ENCODE data around the gene ITPR3. TPM values are rescaled to one million over a fixed set of nuclear protein-coding genes. Genes with fewer than 3 reads are reported as not detected.

Gene ITPR3
- polyA plus RNA-seq, 1 donor (not counting 4 experiments of a cell fraction or from before 2014, with no cell fraction given): 43.3 TPM

DNA sequence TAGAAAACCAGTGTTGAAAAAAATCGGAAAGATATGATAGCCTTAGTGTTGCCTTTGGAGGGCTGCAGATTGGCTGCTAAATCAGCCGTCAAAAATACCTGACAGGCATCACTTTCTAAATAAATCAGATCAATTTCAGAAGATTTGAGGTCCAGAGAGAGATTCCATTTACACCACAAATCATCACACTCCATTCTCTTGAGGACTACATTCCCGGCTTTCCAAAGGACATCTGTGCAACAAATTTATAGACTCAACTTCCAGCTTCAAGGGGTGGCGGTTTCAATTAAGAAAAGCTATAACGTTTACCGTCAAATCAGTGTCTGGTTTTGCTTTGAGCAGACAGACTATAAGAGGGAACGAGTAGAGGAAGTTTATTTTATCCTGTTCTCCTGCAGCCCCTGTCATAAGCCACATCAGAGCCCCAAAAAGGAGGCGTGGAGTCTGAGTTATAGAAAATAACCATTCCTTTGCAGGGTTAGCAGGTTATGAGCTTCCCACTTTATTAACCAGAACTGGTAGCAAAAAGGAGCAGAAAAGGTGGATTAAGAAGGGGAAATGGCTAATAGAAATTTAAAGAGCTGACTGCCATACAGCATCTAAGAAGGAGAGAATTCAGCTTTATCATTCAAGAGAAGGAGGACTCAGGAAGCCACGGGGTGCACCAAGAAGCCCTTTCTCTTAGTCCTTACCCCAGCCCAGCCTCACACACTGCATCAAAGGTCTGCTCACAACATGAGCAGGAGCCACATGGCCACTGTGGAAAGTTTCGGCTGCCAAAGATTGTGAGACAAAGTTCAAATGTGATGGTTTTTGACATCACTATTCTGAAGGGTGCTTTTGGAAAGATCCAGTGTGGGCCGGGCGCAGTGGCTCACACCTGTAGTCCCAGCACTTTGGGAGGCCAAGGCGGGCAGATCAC, 103.2 kb downstream of the ITPR3 start:
- H3K4me1 ChIP-seq (ENCODE audit: control insufficient read depth, extremely low read depth, insufficient read depth, low read length): peaks cover 2% of the 10 kb centered on the region
- H3K27ac ChIP-seq (ENCODE audit: control insufficient read depth, insufficient read depth, low read length): no peak overlapping the region
- H3K9me1 ChIP-seq (ENCODE audit: control insufficient read depth, extremely low read depth, insufficient read depth, low read length): no peaks in the 10 kb centered on the region
- no peaks in the 10 kb centered on the region for H3K36me3 ChIP-seq (ENCODE audit: control insufficient read depth in 2 of 2, extremely low read depth in 1 of 2, insufficient read depth in 2 of 2, low read length in 2 of 2)
- no peak overlapping the region for H3K4me2 ChIP-seq (ENCODE audit: control insufficient read depth, extremely low read depth, insufficient read depth, low read depth, low read length)
- H3K9ac ChIP-seq (ENCODE audit: control insufficient read depth, extremely low read depth, insufficient read depth, low read length): no peak overlapping the region
- no peak for DNase-seq (ENCODE audit: low read depth, low spot score)
- TF ChIP-seq, protein P1, sequence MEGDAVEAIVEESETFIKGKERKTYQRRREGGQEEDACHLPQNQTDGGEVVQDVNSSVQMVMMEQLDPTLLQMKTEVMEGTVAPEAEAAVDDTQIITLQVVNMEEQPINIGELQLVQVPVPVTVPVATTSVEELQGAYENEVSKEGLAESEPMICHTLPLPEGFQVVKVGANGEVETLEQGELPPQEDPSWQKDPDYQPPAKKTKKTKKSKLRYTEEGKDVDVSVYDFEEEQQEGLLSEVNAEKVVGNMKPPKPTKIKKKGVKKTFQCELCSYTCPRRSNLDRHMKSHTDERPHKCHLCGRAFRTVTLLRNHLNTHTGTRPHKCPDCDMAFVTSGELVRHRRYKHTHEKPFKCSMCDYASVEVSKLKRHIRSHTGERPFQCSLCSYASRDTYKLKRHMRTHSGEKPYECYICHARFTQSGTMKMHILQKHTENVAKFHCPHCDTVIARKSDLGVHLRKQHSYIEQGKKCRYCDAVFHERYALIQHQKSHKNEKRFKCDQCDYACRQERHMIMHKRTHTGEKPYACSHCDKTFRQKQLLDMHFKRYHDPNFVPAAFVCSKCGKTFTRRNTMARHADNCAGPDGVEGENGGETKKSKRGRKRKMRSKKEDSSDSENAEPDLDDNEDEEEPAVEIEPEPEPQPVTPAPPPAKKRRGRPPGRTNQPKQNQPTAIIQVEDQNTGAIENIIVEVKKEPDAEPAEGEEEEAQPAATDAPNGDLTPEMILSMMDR (optimal IDR thresholded peaks at IDR 0.05 in 1 of 3, IDR thresholded peaks at IDR 0.05 in 1 of 3, conservative IDR thresholded peaks at IDR 0.05 in 1 of 3; ENCODE audit: extremely low read depth in 1 of 3, insufficient read depth in 2 of 3, low read length in 3 of 3): no peak
- TF ChIP-seq EZH2 (IDR thresholded peaks at IDR 0.05; ENCODE audit: low read length): no peak
- dilution Hi-C loops (cut with MboI; ENCODE audit: extremely low pct_ligation_motif_present, low sequenced_read_pairs): no loop called here
- H3K79me2 ChIP-seq (ENCODE audit: control insufficient read depth, insufficient read depth, low read length): no peaks in the 10 kb centered on the region
- peaks cover 30% of the 10 kb centered on the region for H3K27me3 ChIP-seq (ENCODE audit: control insufficient read depth, extremely low read depth, insufficient read depth, low read length)
- no peak for FAIRE-seq
- H3K9me3 ChIP-seq (ENCODE audit: control insufficient read depth, low read depth, low read length): no peaks in the 10 kb centered on the region
- no peaks in the 10 kb centered on the region for H4K20me1 ChIP-seq (ENCODE audit: control insufficient read depth, extremely low read depth, insufficient read depth, low read length)
- no peak overlapping the region for H3K4me3 ChIP-seq (ENCODE audit: control insufficient read depth in 2 of 3, extremely low read depth in 1 of 3, insufficient read depth in 2 of 3, low read depth in 1 of 3, low read length in 3 of 3)
- no peak overlapping the region for H2AFZ ChIP-seq (ENCODE audit: control insufficient read depth, low read length)

DNA sequence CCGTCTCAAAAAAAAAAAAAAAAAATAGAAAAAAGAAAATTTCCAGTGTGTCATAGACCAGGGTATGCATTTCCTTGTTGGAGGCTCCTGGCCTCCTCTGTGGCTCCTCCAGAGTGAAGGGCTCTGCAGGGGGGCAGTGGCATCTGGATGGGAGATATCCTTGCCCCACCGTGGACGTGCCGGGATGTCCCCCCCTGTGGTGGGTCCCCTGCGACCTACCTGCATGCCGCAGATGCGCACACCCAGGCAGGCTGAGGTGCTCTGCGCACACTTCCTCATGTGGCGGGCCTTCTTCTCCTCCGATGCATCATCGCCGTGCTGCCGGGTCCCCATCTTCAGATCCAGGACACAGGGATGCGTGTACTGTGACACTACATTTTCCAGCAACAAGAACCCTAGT, 104.1 kb downstream of the ITPR3 start:
- Histone ChIP-seq H3K27me3 (ENCODE audit: control insufficient read depth, extremely low read depth, insufficient read depth, low read length) (peaks cover 30% of the 10 kb centered on the region), H3K79me2 (ENCODE audit: control insufficient read depth, insufficient read depth, low read length) (no peaks in the 10 kb centered on the region), H3K4me1 (ENCODE audit: control insufficient read depth, extremely low read depth, insufficient read depth, low read length) (no peaks in the 10 kb centered on the region), H3K36me3 (ENCODE audit: control insufficient read depth in 2 of 2, extremely low read depth in 1 of 2, insufficient read depth in 2 of 2, low read length in 2 of 2) (no peaks in the 10 kb centered on the region), H3K27ac (ENCODE audit: control insufficient read depth, insufficient read depth, low read length) (no peak overlapping the region), H4K20me1 (ENCODE audit: control insufficient read depth, extremely low read depth, insufficient read depth, low read length) (no peaks in the 10 kb centered on the region), H3K4me2 (ENCODE audit: control insufficient read depth, extremely low read depth, insufficient read depth, low read depth, low read length) (no peak overlapping the region), H3K9me1 (ENCODE audit: control insufficient read depth, extremely low read depth, insufficient read depth, low read length) (no peaks in the 10 kb centered on the region), H3K9me3 (ENCODE audit: control insufficient read depth, low read depth, low read length) (no peaks in the 10 kb centered on the region), H3K9ac (ENCODE audit: control insufficient read depth, extremely low read depth, insufficient read depth, low read length) (no peak overlapping the region), H2AFZ (ENCODE audit: control insufficient read depth, low read length) (no peak overlapping the region), H3K4me3 (ENCODE audit: control insufficient read depth in 2 of 3, extremely low read depth in 1 of 3, insufficient read depth in 2 of 3, low read depth in 1 of 3, low read length in 3 of 3) (no peak overlapping the region)
- no peak for FAIRE-seq
- TF ChIP-seq EZH2 (IDR thresholded peaks at IDR 0.05; ENCODE audit: low read length): no peak
- TF ChIP-seq, protein P1 (optimal IDR thresholded peaks at IDR 0.05 in 1 of 3, IDR thresholded peaks at IDR 0.05 in 1 of 3, conservative IDR thresholded peaks at IDR 0.05 in 1 of 3; ENCODE audit: extremely low read depth in 1 of 3, insufficient read depth in 2 of 3, low read length in 3 of 3): no peak
- no peak for DNase-seq (ENCODE audit: low read depth, low spot score)
- dilution Hi-C loops (cut with MboI; ENCODE audit: extremely low pct_ligation_motif_present, low sequenced_read_pairs): no loop called here

Data from keratinocyte (primary cell).